H1 (cell line): ENCODE measurements around the gene PACS1. TPM values are rescaled to one million over a fixed set of nuclear protein-coding genes. Genes with fewer than 3 reads are reported as not detected.

Experiments used
- CTCF ChIA-PET: fragments of 300-600 bp; sonication (Branson Sonifier 250); formaldehyde crosslinking; loops from one replicate; lab custom pipeline; 2021; ENCODE audit not compliant: partially characterized antibody; lab: Charles Lee
- POLR2A ChIA-PET: fragments of 300-600 bp; sonication (Branson Sonifier 250); formaldehyde crosslinking; loops from one replicate; lab custom pipeline; 2021; ENCODE audit warnings: inconsistent platforms; ENCODE audit not compliant: partially characterized antibody; lab: Charles Lee
- DNase-seq, 2 experiments: peaks; one replicate each; pipeline versions ENCODE4 v3.0.0 to v3.0.0-alpha.2; 2010 to 2022; ENCODE audit warnings: low spot score in 2 of 2, low read depth in 1 of 2, mixed read lengths in 1 of 2
- FAIRE-seq: peaks from 2 replicates; lab custom pipeline; 2011; peaks lifted over from hg19 to GRCh38; lab: Jason Lieb, UNC
- H2AFZ ChIP-seq: 2 replicates; pipeline ENCODE4 v1.8.1; 2012; ENCODE audit warnings: low read length, inconsistent platforms
- H2AK5ac ChIP-seq: 2 replicates; pipeline ENCODE4 v1.6.1; 2013; ENCODE audit warnings: low read depth, low read length
- H2BK120ac ChIP-seq: replicated peaks from 2 replicates; pipeline ENCODE3; 2013; ENCODE audit warnings: low read depth, low read length, inconsistent platforms
- H2BK12ac ChIP-seq: 2 replicates; pipeline ENCODE4 v1.6.1; 2013; ENCODE audit warnings: low read depth, low read length
- H2BK15ac ChIP-seq: 2 replicates; pipeline ENCODE4 v1.6.1; 2013; ENCODE audit warnings: low read length
- H2BK20ac ChIP-seq: 2 replicates; pipeline ENCODE4 v1.6.1; 2013; ENCODE audit warnings: low read length
- H2BK5ac ChIP-seq: 2 replicates; pipeline ENCODE4 v1.6.1; 2013; ENCODE audit warnings: low read depth, low read length
- H3K14ac ChIP-seq: 2 replicates; pipeline ENCODE4 v1.6.1; 2013; ENCODE audit warnings: inconsistent platforms; ENCODE audit not compliant: insufficient read length
- H3K18ac ChIP-seq: 2 replicates; pipeline ENCODE4 v1.6.1; 2013; ENCODE audit warnings: low read length; ENCODE audit errors: extremely low read depth
- H3K23ac ChIP-seq: 2 replicates; pipeline ENCODE4 v1.6.1; 2013; ENCODE audit warnings: inconsistent platforms; ENCODE audit not compliant: insufficient read length
- H3K23me2 ChIP-seq: 2 replicates; pipeline ENCODE4 v1.6.1; 2013; ENCODE audit warnings: low read depth, low read length
- H3K27ac ChIP-seq: 2 replicates; pipeline ENCODE4 v1.6.1; 2011; ENCODE audit warnings: low read depth, low read length, inconsistent platforms
- H3K27me3 ChIP-seq, 4 experiments: replicated peaks in 1 of 4; 1 replicate in 1 of 4; 2 replicates in 3 of 4; pipeline versions ENCODE4 v1.6.1 to v1.8.1; 2011 to 2013; ENCODE audit warnings: low read length in 3 of 4, mild to moderate bottlenecking in 3 of 4, inconsistent platforms in 2 of 4, mixed read lengths in 2 of 4, moderate library complexity in 1 of 4; ENCODE audit not compliant: control insufficient read depth in 3 of 4, insufficient read depth in 3 of 4; ENCODE audit errors: extremely low read depth in 1 of 4
- H3K36me3 ChIP-seq, 4 experiments: 2 replicates each; pipeline versions ENCODE4 v1.6.1 to v1.8.1; 2011 to 2013; ENCODE audit warnings: mild to moderate bottlenecking in 4 of 4, low read length in 3 of 4, moderate library complexity in 2 of 4, control low read depth in 1 of 4, inconsistent platforms in 1 of 4; ENCODE audit not compliant: insufficient read depth in 4 of 4, control insufficient read depth in 2 of 4
- H3K4ac ChIP-seq: replicated peaks from 2 replicates; pipeline ENCODE3; 2013; ENCODE audit warnings: low read length, low read depth, mixed read lengths, inconsistent platforms; ENCODE audit not compliant: insufficient read length
- H3K4me1 ChIP-seq, 4 experiments: replicated peaks in 1 of 4; 1 replicate in 1 of 4; 2 replicates in 3 of 4; pipeline versions ENCODE4 v1.6.1 to v1.8.1; 2011 to 2013; ENCODE audit warnings: low read length in 3 of 4, inconsistent platforms in 2 of 4, mixed read lengths in 1 of 4; ENCODE audit not compliant: insufficient read depth in 4 of 4, control insufficient read depth in 3 of 4
- H3K4me2 ChIP-seq, 2 experiments: 2 replicates each; pipeline versions ENCODE4 v1.6.1 to v1.8.1; 2011 to 2013; ENCODE audit warnings: low read depth in 2 of 2, low read length in 2 of 2, control low read depth in 1 of 2, inconsistent platforms in 1 of 2, mild to moderate bottlenecking in 1 of 2; ENCODE audit not compliant: insufficient read depth in 1 of 2
- H3K4me3 ChIP-seq, 4 experiments: fragments of 200-600, 300-600 bp in 1 of 4; sonication (generic), shearing (Covaris generic), sonication (Bioruptor Twin) in 1 of 4; 2 replicates each; pipeline versions ENCODE4 v1.5.1 to v1.8.1; 2011 to 2016; ENCODE audit warnings: low read length in 4 of 4, low read depth in 3 of 4, control low read depth in 2 of 4, inconsistent platforms in 2 of 4, mild to moderate bottlenecking in 2 of 4, mixed read lengths in 1 of 4, moderate library complexity in 1 of 4; ENCODE audit not compliant: insufficient read depth in 2 of 4; ENCODE audit errors: extremely low read depth in 1 of 4
- H3K56ac ChIP-seq: replicated peaks from 2 replicates; pipeline ENCODE3; 2013; ENCODE audit warnings: low read depth, mild to moderate bottlenecking, mixed read lengths, low read length, inconsistent platforms; ENCODE audit not compliant: insufficient read length
- H3K79me1 ChIP-seq: 2 replicates; pipeline ENCODE4 v1.6.1; 2013; ENCODE audit warnings: low read depth, low read length, control low read depth
- H3K79me2 ChIP-seq, 2 experiments: 2 replicates each; pipeline versions ENCODE4 v1.6.1 to v1.8.1; 2012 to 2013; ENCODE audit warnings: low read length in 2 of 2, mild to moderate bottlenecking in 2 of 2, inconsistent platforms in 1 of 2; ENCODE audit not compliant: insufficient read depth in 2 of 2, control insufficient read depth in 1 of 2
- H3K9ac ChIP-seq, 4 experiments: replicated peaks in 1 of 4; 1 replicate in 1 of 4; 2 replicates in 3 of 4; pipeline versions ENCODE4 v1.6.1 to v1.8.1; 2011 to 2013; ENCODE audit warnings: low read depth in 3 of 4, low read length in 3 of 4, control low read depth in 2 of 4, mild to moderate bottlenecking in 2 of 4, moderate library complexity in 2 of 4, inconsistent platforms in 1 of 4; ENCODE audit errors: extremely low read depth in 1 of 4
- H3K9me3 ChIP-seq, 2 experiments: 2 replicates each; pipeline versions ENCODE4 v1.6.1 to v1.8.1; 2012 to 2013; ENCODE audit warnings: mild to moderate bottlenecking in 2 of 2, moderate library complexity in 2 of 2, control low read depth in 1 of 2, inconsistent platforms in 1 of 2, low read depth in 1 of 2, low read length in 1 of 2, mixed read lengths in 1 of 2; ENCODE audit not compliant: insufficient read depth in 2 of 2
- H4K20me1 ChIP-seq, 2 experiments: replicated peaks in 1 of 2; 2 replicates each; pipeline versions ENCODE3 to v1.8.1; 2011 to 2013; ENCODE audit warnings: inconsistent platforms in 2 of 2, low read length in 2 of 2, mild to moderate bottlenecking in 1 of 2; ENCODE audit not compliant: insufficient read depth in 2 of 2, control insufficient read depth in 1 of 2
- H4K5ac ChIP-seq: 2 replicates; pipeline ENCODE4 v1.6.1; 2013; ENCODE audit warnings: low read length, low read depth, mixed read lengths, inconsistent platforms; ENCODE audit not compliant: insufficient read length
- H4K8ac ChIP-seq: 2 replicates; pipeline ENCODE4 v1.8.0; 2013; ENCODE audit warnings: mild to moderate bottlenecking, moderate library complexity, low read length, inconsistent platforms; ENCODE audit not compliant: insufficient read depth; ENCODE audit errors: extremely low read depth
- H4K91ac ChIP-seq: replicated peaks from 2 replicates; pipeline ENCODE3; 2013; ENCODE audit warnings: low read length, mixed read lengths, inconsistent platforms; ENCODE audit not compliant: insufficient read length
- ASH2L ChIP-seq: fragments of 200-600, 300-600 bp; sonication (generic); IDR thresholded peaks from one replicate; pipeline ENCODE4 v1.7.1; 2017; ENCODE audit warnings: low read length
- BACH1 ChIP-seq: IDR thresholded peaks from 2 replicates; pipeline ENCODE4 v1.6.1; 2012; ENCODE audit warnings: low read length, improper control_type of control experiment
- BRCA1 ChIP-seq: IDR thresholded peaks from 2 replicates; pipeline ENCODE4 v1.6.1; 2012; ENCODE audit warnings: low read depth, low read length, improper control_type of control experiment
- EZH2 ChIP-seq: fragments of 200-600 bp; sonication (generic); IDR thresholded peaks from 2 replicates; pipeline ENCODE4 v1.7.1; 2012; ENCODE audit warnings: low read depth, mild to moderate bottlenecking, moderate library complexity, low read length, inconsistent platforms; ENCODE audit not compliant: severe bottlenecking
- GTF2F1 ChIP-seq: IDR thresholded peaks from 2 replicates; pipeline ENCODE4 v1.6.1; 2012; ENCODE audit warnings: low read depth, low read length, improper control_type of control experiment, borderline replicate concordance
- POU5F1 ChIP-seq: IDR thresholded peaks from 2 replicates; pipeline ENCODE4 v1.6.1; 2011; ENCODE audit warnings: low read depth, mild to moderate bottlenecking, low read length, moderate library complexity
- TAF1 ChIP-seq: IDR thresholded peaks from 2 replicates; pipeline ENCODE4 v1.6.1; 2011; ENCODE audit warnings: mild to moderate bottlenecking, low read depth, low read length
- WGBS, 2 experiments: shearing (Covaris generic) in 1 of 2; methylation state at CpG; one replicate each; pipeline versions ENCODE4 v1.1.6 to v1.1.7; 2013 to 2015; ENCODE audit warnings: low lambda C conversion rate in 2 of 2, mixed read lengths in 2 of 2, inconsistent platforms in 1 of 2, low coverage in 1 of 2, missing lambda C conversion rate in 1 of 2; ENCODE audit not compliant: insufficient replicate concordance in 2 of 2, insufficient coverage in 1 of 2, insufficient read length in 1 of 2; ENCODE audit errors: extremely low coverage in 1 of 2, missing lambda C conversion rate in 1 of 2; 5-methylcytosine and 5-hydroxymethylcytosine counted together
- polyA plus RNA-seq, 7 experiments: library from polyadenylated mRNA; depleted of rRNA in 3 of 7; stranded (reverse) in 5 of 7; unstranded in 2 of 7; fragments of >200 nt in 5 of 7; fragments of 200-250 nt in 2 of 7; gene quantifications; 1 replicate in 5 of 7; 2 replicates in 1 of 7; 4 replicates in 1 of 7; pipeline versions ENCODE4 v1.2.1 to v1.2.3, GENCODE V29; 2011 to 2013; ENCODE audit warnings: missing spikeins in 2 of 7, mixed read lengths in 2 of 7
- total RNA-seq: library from RNA; stranded (reverse); fragmentation: NEBNext Ultra II Directional; extraction: Animal tissue kit (Norgen Biotek cat#: 25700); gene quantifications from 2 replicates; pipeline ENCODE4 v1.2.1, GENCODE V29; 2021

PACS1 gene
- total and polyA plus RNA-seq, 2 of the 8 experiments (the other 6 are each of a cell fraction or from before 2014, with no cell fraction given), result 11.5 to 36.0 TPM

DNA sequence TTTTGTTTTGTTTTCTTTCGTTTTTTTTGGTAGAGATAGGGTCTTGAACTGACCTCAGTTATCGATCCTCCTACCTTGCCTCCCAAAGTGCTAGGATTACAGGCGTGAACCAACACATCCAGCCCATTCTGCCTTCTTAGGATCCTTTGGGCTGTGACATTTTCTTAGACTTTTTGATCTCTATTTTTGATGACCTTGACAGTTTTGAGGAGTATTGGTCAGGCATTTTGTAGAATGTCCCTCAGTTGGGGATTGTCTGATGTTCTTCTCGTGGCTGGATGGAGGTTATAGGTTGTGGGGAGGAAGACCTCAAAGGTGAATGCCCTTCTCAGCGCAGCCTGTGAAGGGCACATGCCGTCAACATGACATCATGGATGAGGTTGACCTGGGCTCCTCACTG, 178.8 kb downstream of the PACS1 start:
- Histone ChIP-seq H3K36me3 (no peaks in the 10 kb centered on the region), H3K4me2 (no peak overlapping the region), H2AFZ (no peak overlapping the region), H3K79me2 (no peaks in the 10 kb centered on the region), H3K23me2 (no peaks in the 10 kb centered on the region), H3K14ac (no peak overlapping the region), H3K27me3 (no peaks in the 10 kb centered on the region), H3K4me1 (no peaks in the 10 kb centered on the region), H4K8ac (no peak overlapping the region), H3K9me3 (no peaks in the 10 kb centered on the region), H3K4ac (no peak overlapping the region), H3K4me3 (no peak overlapping the region), H4K91ac (no peak overlapping the region), H2BK12ac (no peak overlapping the region), H2AK5ac (0 out of 2 replicates have a peak overlapping the region, but pooled peaks have one; percentile 65), H3K18ac (no peak overlapping the region), H4K20me1 (peaks cover 0 to 6% of the 10 kb centered on the region in 2 experiments), H3K27ac (no peak overlapping the region), H2BK120ac (no peak overlapping the region), H2BK20ac (no peak overlapping the region), H2BK5ac (no peak overlapping the region), H4K5ac (no peak overlapping the region), H2BK15ac (no peak overlapping the region), H3K79me1 (no peaks in the 10 kb centered on the region), H3K56ac (no peak overlapping the region), H3K23ac (no peak overlapping the region), H3K9ac (no peak overlapping the region)
- FAIRE-seq (no peak), DNase-seq (no peak)
- WGBS, 2 experiments, result 79% methylated on average over 6 of the region's 6 CpGs; no CpG with 5 or more reads in 1 of the 2 experiments
- CTCF ChIA-PET, result no interaction called here
- POLR2A ChIA-PET, result interaction anchor here (1.8 kb wide), 1 partner anchor 34 kb away, joined by 4 read pairs; no protein-coding TSS in a partner anchor
- TF ChIP-seq EZH2 (no peak), TAF1 (no peak), BRCA1 (no peak), POU5F1 (no peak), ASH2L (no peak), BACH1 (no peak), GTF2F1 (no peak)
